Measurements from ENCODE around the gene KANSL1. TPM values are rescaled to one million over a fixed set of nuclear protein-coding genes. Genes with fewer than 3 reads are reported as not detected.

KANSL1 gene
- total RNA-seq, 2 experiments from 2014 or later, result 46.8 to 64.5 TPM

GRCh38 chr17:46138473-46138872 lies 54.8 kb downstream of the KANSL1 start:
- intact Hi-C loops (cut with DNase I, micrococcal nuclease), result loop anchor here (2.0 to 10.0 kb wide), 6 partner anchors 16 to 54 kb away; partner anchors contain the start of gene KANSL1 (in 2 of the 2)
- ATAC-seq, result no peak
- no peak overlapping the region for H3K27ac Mint-ChIP-seq
- H3K36me3 Mint-ChIP-seq (ENCODE audit: low read depth), result peaks cover 19% of the 10 kb centered on the region
- peaks cover 88% of the 10 kb centered on the region for H3K4me1 Mint-ChIP-seq
- no peak overlapping the region for H3K4me3 Mint-ChIP-seq
- no peaks in the 10 kb centered on the region for H3K9me3 Mint-ChIP-seq (ENCODE audit: low read depth)
- no peaks in the 10 kb centered on the region for H3K27me3 Mint-ChIP-seq
- CTCF ChIA-PET, result interaction anchor here (0.5 to 1.6 kb wide), 2 partner anchors 13 to 189 kb away, joined by 3 to 5 read pairs; no protein-coding TSS in a partner anchor
- no peak for DNase-seq
- POLR2A ChIA-PET, result no interaction called here

GRCh38 chr17:46136820-46137219 lies 56.4 kb downstream of the KANSL1 start:
- Mint-ChIP-seq H3K4me1 (peaks cover 94% of the 10 kb centered on the region), H3K36me3 (ENCODE audit: low read depth) (peaks cover 21% of the 10 kb centered on the region), H3K27ac (peak overlapping the region; percentile 48), H3K4me3 (no peak overlapping the region), H3K27me3 (no peaks in the 10 kb centered on the region), H3K9me3 (ENCODE audit: low read depth) (no peaks in the 10 kb centered on the region)
- ChIA-PET POLR2A (no interaction called here), CTCF (interaction anchor here (0.7 to 2.0 kb wide), 4 partner anchors 8 to 36 kb away, joined by 3 to 5 read pairs (median 5); no protein-coding TSS in a partner anchor)
- DNase-seq (no peak), ATAC-seq (no peak)
- intact Hi-C loops (cut with DNase I, micrococcal nuclease), result loop anchor here (2.0 to 10.0 kb wide), 4 partner anchors 20 to 55 kb away; partner anchors contain the start of gene KANSL1 (in 2 of the 2)

DNA sequence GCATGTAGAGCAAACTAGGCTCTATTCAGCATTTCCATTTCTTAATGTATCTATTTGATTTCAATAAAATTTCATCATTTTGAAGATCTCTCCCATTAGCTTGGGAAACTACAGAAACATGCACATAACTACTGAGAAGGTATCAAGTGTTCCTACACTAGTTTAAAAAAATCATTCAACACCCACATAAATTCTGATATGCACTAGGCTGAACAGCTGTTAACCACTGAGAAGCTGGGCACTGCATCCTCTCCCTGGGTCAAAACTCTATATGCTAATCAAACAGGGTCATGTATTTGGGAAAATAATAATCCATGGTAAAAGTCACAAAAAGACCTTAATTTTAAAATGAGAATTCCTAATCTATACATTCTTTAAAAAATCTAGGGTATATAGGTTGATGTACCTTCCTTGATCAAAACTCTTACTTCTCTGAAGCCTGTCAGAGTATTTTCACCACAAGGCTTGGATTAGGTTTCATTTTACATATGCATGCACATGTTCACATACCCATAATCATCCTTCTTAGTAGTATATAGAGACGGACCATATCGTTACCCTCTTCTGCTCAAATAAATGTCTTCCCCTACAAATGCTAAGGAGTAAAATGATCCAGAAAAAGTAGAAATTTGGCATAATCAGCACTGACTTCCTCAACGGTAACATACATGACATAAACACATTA lies 57.2 kb downstream of the KANSL1 start:
- Mint-ChIP-seq H3K9me3 (ENCODE audit: low read depth) (no peaks in the 10 kb centered on the region), H3K27me3 (no peaks in the 10 kb centered on the region), H3K27ac (peak overlapping the region; percentile 11), H3K36me3 (ENCODE audit: low read depth) (peaks cover 21% of the 10 kb centered on the region), H3K4me3 (no peak overlapping the region), H3K4me1 (peaks cover 94% of the 10 kb centered on the region)
- intact Hi-C loops (cut with DNase I, micrococcal nuclease), result loop anchor here (2.0 to 10.0 kb wide), 5 partner anchors 21 to 56 kb away; partner anchors contain the start of gene KANSL1 (in 2 of the 2)
- ChIA-PET POLR2A (no interaction called here), CTCF (interaction anchor here (0.7 to 2.0 kb wide), 4 partner anchors 9 to 77 kb away, joined by 3 to 5 read pairs (median 4); no protein-coding TSS in a partner anchor)
- ATAC-seq (peak; percentile 31), DNase-seq (no peak)

DNA sequence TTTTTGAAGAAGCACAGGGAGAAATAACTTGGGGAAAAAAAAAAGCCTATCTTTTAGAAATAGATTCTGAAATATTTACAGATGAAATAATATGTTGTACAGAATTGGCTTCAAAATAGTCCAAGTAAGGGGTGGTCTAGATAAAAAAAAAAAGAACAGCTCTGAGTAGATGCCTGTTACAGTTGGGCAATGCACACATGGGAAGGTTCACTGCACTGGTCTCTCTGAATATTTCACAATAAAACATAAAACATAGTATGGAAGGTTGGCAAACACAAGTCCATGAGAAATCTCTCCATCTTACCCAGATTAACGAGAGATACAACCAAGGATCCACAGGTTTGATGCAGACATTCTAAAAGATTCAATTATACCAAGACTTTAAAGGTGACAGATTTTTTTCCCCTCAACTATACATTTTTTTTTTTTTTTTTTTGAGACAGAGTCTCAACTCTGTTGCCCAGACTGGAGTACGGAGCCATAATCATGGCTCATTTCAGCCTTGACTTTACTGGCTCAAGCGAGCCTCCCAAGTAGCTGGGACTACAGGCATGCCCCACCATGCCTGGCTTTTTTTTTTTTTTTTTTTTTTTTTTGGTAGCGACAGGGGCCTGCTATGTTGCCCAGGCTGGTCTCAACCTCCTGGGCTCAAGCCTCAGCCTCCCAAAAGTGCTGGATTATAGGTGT lies 58.0 kb downstream of the KANSL1 start:
- ChIA-PET POLR2A (no interaction called here), CTCF (interaction anchor here (0.7 to 2.0 kb wide), 4 partner anchors 10 to 78 kb away, joined by 3 to 5 read pairs (median 4); no protein-coding TSS in a partner anchor)
- DNase-seq (no peak), ATAC-seq (no peak)
- Mint-ChIP-seq H3K4me3 (no peak overlapping the region), H3K27ac (no peak overlapping the region), H3K9me3 (ENCODE audit: low read depth) (no peaks in the 10 kb centered on the region), H3K36me3 (ENCODE audit: low read depth) (peaks cover 21% of the 10 kb centered on the region), H3K27me3 (no peaks in the 10 kb centered on the region), H3K4me1 (peaks cover 94% of the 10 kb centered on the region)
- intact Hi-C loops (cut with DNase I, micrococcal nuclease), result loop anchor here (2.0 to 10.0 kb wide), 4 partner anchors 26 to 57 kb away; partner anchors contain the start of gene KANSL1 (in 2 of the 2)

- CTCF ChIA-PET, result interaction anchor here (0.7 to 1.3 kb wide), 2 partner anchors 8 to 26 kb away, joined by 3 to 5 read pairs; no protein-coding TSS in a partner anchor
- DNase-seq, result no peak
- Mint-ChIP-seq H3K4me3 (no peak overlapping the region), H3K27ac (peak overlapping the region; percentile 32), H3K36me3 (ENCODE audit: low read depth) (peaks cover 16% of the 10 kb centered on the region), H3K9me3 (ENCODE audit: low read depth) (no peaks in the 10 kb centered on the region), H3K27me3 (no peaks in the 10 kb centered on the region), H3K4me1 (peaks cover 89% of the 10 kb centered on the region)
- POLR2A ChIA-PET, result no interaction called here
- intact Hi-C loops (cut with DNase I, micrococcal nuclease), result no loop called here
- no peak for ATAC-seq
These were observed 63.9 kb downstream of the KANSL1 start for GRCh38 chr17:46129302-46129701.

DNA sequence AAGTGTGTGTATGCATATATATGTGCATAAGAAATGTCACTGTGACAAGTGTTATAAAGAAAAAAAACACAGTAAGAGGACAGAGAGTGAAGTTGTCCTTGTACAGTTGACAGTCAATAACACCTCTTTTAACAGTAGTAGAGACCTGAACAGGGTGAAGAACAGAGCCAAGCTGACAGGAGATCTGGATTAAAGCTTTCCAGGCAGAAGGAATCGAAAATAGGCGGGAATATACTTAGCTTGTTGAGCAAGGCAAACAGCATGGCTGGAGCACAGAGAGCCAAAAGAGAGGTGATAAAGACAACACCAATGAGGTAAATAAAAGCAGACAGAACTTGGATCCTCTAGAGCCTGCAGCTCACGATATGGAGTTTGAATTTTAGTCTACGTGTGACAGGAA lies 64.8 kb downstream of the KANSL1 start:
- ATAC-seq, result peak; percentile 30
- Mint-ChIP-seq H3K9me3 (ENCODE audit: low read depth) (no peaks in the 10 kb centered on the region), H3K4me1 (peaks cover 91% of the 10 kb centered on the region), H3K36me3 (ENCODE audit: low read depth) (peaks cover 15% of the 10 kb centered on the region), H3K27me3 (no peaks in the 10 kb centered on the region), H3K4me3 (no peak overlapping the region), H3K27ac (no peak overlapping the region)
- DNase-seq, result no peak
- intact Hi-C loops (cut with DNase I, micrococcal nuclease), result no loop called here
- CTCF ChIA-PET, result interaction anchor here (1.3 kb wide), 1 partner anchor 9 kb away, joined by 5 read pairs; no protein-coding TSS in a partner anchor
- POLR2A ChIA-PET, result no interaction called here

GRCh38 chr17:46127524-46127923 lies 65.7 kb downstream of the KANSL1 start:
- no peak overlapping the region for H3K4me3 Mint-ChIP-seq
- H3K4me1 Mint-ChIP-seq, result peaks cover 90% of the 10 kb centered on the region
- no peak overlapping the region for H3K27ac Mint-ChIP-seq
- ChIA-PET CTCF (interaction anchor here (1.5 kb wide), 1 partner anchor 10 kb away, joined by 3 read pairs; no protein-coding TSS in a partner anchor), POLR2A (no interaction called here)
- H3K36me3 Mint-ChIP-seq (ENCODE audit: low read depth), result peaks cover 13% of the 10 kb centered on the region
- intact Hi-C loops (cut with DNase I, micrococcal nuclease), result no loop called here
- DNase-seq (no peak), ATAC-seq (no peak)
- no peaks in the 10 kb centered on the region for H3K27me3 Mint-ChIP-seq
- no peaks in the 10 kb centered on the region for H3K9me3 Mint-ChIP-seq (ENCODE audit: low read depth)

DNA sequence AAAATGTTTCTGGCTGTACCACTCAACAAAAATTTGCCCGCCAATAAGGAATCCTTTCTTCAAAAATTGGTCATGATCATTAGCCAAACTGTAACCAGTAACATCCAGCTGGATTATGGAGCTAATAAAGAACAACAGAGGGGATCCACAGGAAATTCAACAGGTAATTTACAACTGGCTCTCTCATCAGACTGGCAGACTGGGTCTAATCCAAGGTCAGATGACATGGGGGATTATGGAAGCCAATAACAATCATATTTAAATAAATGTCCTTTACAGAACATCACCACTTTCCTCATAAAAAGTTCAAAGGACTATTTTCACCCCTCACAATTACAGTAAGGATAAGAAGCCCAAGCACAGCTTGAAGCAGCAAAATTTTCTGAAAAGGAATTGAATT lies 66.4 kb downstream of the KANSL1 start:
- no peak for ATAC-seq
- no peak overlapping the region for H3K27ac Mint-ChIP-seq
- CTCF ChIA-PET, result interaction anchor here (1.0 to 1.5 kb wide), 2 partner anchors 10 to 11 kb away, joined by 3 to 4 read pairs; no protein-coding TSS in a partner anchor
- no peak overlapping the region for H3K4me3 Mint-ChIP-seq
- peaks cover 90% of the 10 kb centered on the region for H3K4me1 Mint-ChIP-seq
- intact Hi-C loops (cut with DNase I, micrococcal nuclease), result no loop called here
- POLR2A ChIA-PET, result no interaction called here
- H3K9me3 Mint-ChIP-seq (ENCODE audit: low read depth), result no peaks in the 10 kb centered on the region
- H3K27me3 Mint-ChIP-seq, result no peaks in the 10 kb centered on the region
- H3K36me3 Mint-ChIP-seq (ENCODE audit: low read depth), result peaks cover 13% of the 10 kb centered on the region
- no peak for DNase-seq

- POLR2A ChIA-PET, result no interaction called here
- H3K27me3 Mint-ChIP-seq, result no peaks in the 10 kb centered on the region
- intact Hi-C loops (cut with DNase I, micrococcal nuclease), result no loop called here
- H3K27ac Mint-ChIP-seq, result no peak overlapping the region
- no peaks in the 10 kb centered on the region for H3K9me3 Mint-ChIP-seq (ENCODE audit: low read depth)
- DNase-seq (no peak), ATAC-seq (no peak)
- CTCF ChIA-PET, result no interaction called here
- H3K4me3 Mint-ChIP-seq, result no peak overlapping the region
- H3K4me1 Mint-ChIP-seq, result peaks cover 90% of the 10 kb centered on the region
- H3K36me3 Mint-ChIP-seq (ENCODE audit: low read depth), result peaks cover 17% of the 10 kb centered on the region
These were observed 67.4 kb downstream of the KANSL1 start for GRCh38 chr17:46125831-46126230.

GRCh38 chr17:46124695-46125592 lies 68.3 kb downstream of the KANSL1 start:
- Mint-ChIP-seq H3K36me3 (ENCODE audit: low read depth) (peaks cover 18% of the 10 kb centered on the region), H3K9me3 (ENCODE audit: low read depth) (no peaks in the 10 kb centered on the region), H3K27me3 (no peaks in the 10 kb centered on the region), H3K27ac (no peak overlapping the region), H3K4me3 (no peak overlapping the region), H3K4me1 (peaks cover 91% of the 10 kb centered on the region)
- ChIA-PET CTCF (interaction anchor here (1.8 kb wide), 1 partner anchor 62 kb away, joined by 9 read pairs; no protein-coding TSS in a partner anchor), POLR2A (no interaction called here)
- intact Hi-C loops (cut with DNase I, micrococcal nuclease), result loop anchor here in 1 of 2 experiments (5.0 kb wide), 1 partner anchor 32 kb away; no protein-coding TSS in a partner anchor
- ATAC-seq (no peak), DNase-seq (no peak)

Data from activated CD4-positive, alpha-beta T cell treated with anti-CD3 and anti-CD28 coated beads for 36 hours (primary cell).